ENCODE measurements around the gene GIMAP7.
"Not testable (repeated sequence)": the region's sequence is repeated elsewhere in the genome, so short reads cannot be mapped to it uniquely, and the experiment has no call there.

Gene GIMAP7

GRCh38 chr7:150515248-150516147 is 826 bp downstream of the GIMAP7 start:
- DNase-seq = no peak

- DNase-seq = no peak
Observed at GRCh38 chr7:150516956-150517745, 2.5 kb downstream of the GIMAP7 start.

- no peak for DNase-seq
Observed at GRCh38 chr7:150519310-150519709, 4.6 kb downstream of the GIMAP7 start.

- no peak for DNase-seq
Observed at GRCh38 chr7:150520145-150520544, 5.5 kb downstream of the GIMAP7 start.

GRCh38 chr7:150522931-150523330 is 8.3 kb downstream of the GIMAP7 start:
- not testable (repeated sequence) for DNase-seq

GRCh38 chr7:150524018-150524417 is 9.3 kb downstream of the GIMAP7 start:
- no peak for DNase-seq

- no peak for DNase-seq
Observed at GRCh38 chr7:150531704-150532103, 17.0 kb downstream of the GIMAP7 start.

- no peak for DNase-seq
Observed at GRCh38 chr7:150538259-150538658, 23.6 kb downstream of the GIMAP7 start.

GRCh38 chr7:150553163-150553562 is 38.5 kb downstream of the GIMAP7 start:
- DNase-seq = no peak

GRCh38 chr7:150556521-150557138 is 42.0 kb downstream of the GIMAP7 start:
- DNase-seq = no peak

- DNase-seq = no peak
Observed at GRCh38 chr7:150560486-150560885, 45.8 kb downstream of the GIMAP7 start.

GRCh38 chr7:150562919-150563318 is 48.2 kb downstream of the GIMAP7 start:
- DNase-seq = no peak

GRCh38 chr7:150564006-150564405 is 49.3 kb downstream of the GIMAP7 start:
- no peak for DNase-seq

- no peak for DNase-seq
Observed at GRCh38 chr7:150564566-150564965, 49.9 kb downstream of the GIMAP7 start.

GRCh38 chr7:150565239-150565638 is 50.6 kb downstream of the GIMAP7 start:
- DNase-seq = no peak

- no peak for DNase-seq
Observed at GRCh38 chr7:150566123-150566522, 51.5 kb downstream of the GIMAP7 start.

- DNase-seq = no peak
Observed at GRCh38 chr7:150566572-150566971, 51.9 kb downstream of the GIMAP7 start.

GRCh38 chr7:150567169-150567568 is 52.5 kb downstream of the GIMAP7 start, which contains the start of gene GIMAP4:
Gene GIMAP4 (plus strand): TSS chr7:150567390. CDS start chr7:150569902, 2,512 bp downstream.
- DNase-seq = no peak

- no peak for DNase-seq
Observed at GRCh38 chr7:150567871-150568301, 53.2 kb downstream of the GIMAP7 start.

GRCh38 chr7:150568714-150569113 is 54.0 kb downstream of the GIMAP7 start:
- no peak for DNase-seq

GRCh38 chr7:150569245-150569955 is 54.7 kb downstream of the GIMAP7 start:
- no peak for DNase-seq
